ENCODE results near the gene CLIC3. TPM values are rescaled to one million over a fixed set of nuclear protein-coding genes. Genes with fewer than 3 reads are reported as not detected.

Gene CLIC3
- total RNA-seq, 1 donor from 2014 or later = 38.6 TPM

DNA sequence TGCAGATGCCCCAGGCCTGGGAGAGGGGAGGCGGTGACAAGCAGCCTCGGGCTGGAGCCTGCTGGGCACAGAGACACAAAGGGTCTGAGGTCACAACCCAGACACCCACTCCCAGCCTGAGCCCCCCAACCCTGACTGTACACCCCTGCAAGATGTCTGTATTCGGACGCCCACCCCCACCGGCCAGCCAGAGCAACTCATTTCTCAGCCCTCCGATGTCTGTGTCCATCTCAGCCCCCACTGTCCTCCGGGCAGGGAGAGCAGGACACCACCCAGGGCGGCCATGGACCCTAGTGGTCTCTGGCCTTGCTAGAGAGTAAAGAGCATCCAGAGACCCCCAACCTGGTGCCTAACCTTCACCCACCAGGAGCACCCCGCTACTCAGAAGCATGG, 40.4 kb downstream of the CLIC3 start:
- DNase-seq (ENCODE audit: extremely low spot score, unreplicated experiment) = no peak
- TF ChIP-seq, protein P1, sequence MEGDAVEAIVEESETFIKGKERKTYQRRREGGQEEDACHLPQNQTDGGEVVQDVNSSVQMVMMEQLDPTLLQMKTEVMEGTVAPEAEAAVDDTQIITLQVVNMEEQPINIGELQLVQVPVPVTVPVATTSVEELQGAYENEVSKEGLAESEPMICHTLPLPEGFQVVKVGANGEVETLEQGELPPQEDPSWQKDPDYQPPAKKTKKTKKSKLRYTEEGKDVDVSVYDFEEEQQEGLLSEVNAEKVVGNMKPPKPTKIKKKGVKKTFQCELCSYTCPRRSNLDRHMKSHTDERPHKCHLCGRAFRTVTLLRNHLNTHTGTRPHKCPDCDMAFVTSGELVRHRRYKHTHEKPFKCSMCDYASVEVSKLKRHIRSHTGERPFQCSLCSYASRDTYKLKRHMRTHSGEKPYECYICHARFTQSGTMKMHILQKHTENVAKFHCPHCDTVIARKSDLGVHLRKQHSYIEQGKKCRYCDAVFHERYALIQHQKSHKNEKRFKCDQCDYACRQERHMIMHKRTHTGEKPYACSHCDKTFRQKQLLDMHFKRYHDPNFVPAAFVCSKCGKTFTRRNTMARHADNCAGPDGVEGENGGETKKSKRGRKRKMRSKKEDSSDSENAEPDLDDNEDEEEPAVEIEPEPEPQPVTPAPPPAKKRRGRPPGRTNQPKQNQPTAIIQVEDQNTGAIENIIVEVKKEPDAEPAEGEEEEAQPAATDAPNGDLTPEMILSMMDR (conservative IDR thresholded peaks at IDR 0.05) = no peak
- no peaks in the 10 kb centered on the region for H3K36me3 Mint-ChIP-seq
- no peak overlapping the region for H3K27ac Mint-ChIP-seq
- H3K4me3 Mint-ChIP-seq = no peak overlapping the region
- H3K4me1 Mint-ChIP-seq (ENCODE audit: unreplicated experiment) = no peaks in the 10 kb centered on the region
- no peaks in the 10 kb centered on the region for H3K9me3 Mint-ChIP-seq
- H3K27me3 Mint-ChIP-seq = no peaks in the 10 kb centered on the region

DNA sequence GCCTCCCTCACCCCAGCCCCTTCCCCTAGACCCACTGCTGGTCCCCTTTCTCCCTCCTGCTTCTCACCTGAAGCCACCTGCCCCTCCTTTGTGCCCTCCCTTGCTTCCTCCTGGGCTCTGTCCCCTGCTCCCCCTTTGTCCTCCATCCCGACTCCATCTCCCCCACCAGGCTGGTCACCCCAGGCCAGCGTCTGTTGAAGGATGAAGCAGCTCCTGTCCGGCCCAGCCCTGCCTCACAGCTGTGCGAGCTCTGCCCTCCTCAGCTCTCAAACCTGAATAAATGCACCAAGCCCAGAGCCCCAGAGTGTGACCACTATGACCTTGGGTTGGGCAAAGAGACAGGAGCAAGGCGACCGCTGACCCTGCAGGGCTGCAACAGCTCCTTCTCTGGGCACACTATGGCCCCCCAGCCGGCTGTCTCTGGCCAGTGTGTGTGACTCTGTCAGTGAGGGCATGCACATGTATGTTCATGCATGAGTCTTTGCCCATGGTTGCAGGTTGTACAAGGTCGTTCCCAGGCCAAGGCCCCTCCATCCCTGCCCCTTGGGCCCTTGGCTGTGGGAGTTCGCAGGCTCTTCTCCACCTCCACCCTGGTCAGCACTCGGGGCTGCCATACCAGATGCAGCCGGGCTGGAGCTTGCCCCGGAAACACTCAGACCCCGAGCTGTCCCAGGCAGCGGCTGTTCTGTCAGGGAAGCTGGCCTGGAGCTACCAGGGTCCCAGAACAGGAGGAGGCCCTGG, 41.0 kb downstream of the CLIC3 start:
- H3K27ac Mint-ChIP-seq = no peak overlapping the region
- TF ChIP-seq, protein P1 (conservative IDR thresholded peaks at IDR 0.05) = no peak
- H3K9me3 Mint-ChIP-seq = no peaks in the 10 kb centered on the region
- no peaks in the 10 kb centered on the region for H3K4me1 Mint-ChIP-seq (ENCODE audit: unreplicated experiment)
- H3K36me3 Mint-ChIP-seq = no peaks in the 10 kb centered on the region
- no peak overlapping the region for H3K4me3 Mint-ChIP-seq
- H3K27me3 Mint-ChIP-seq = no peaks in the 10 kb centered on the region
- no peak for DNase-seq (ENCODE audit: extremely low spot score, unreplicated experiment)

DNA sequence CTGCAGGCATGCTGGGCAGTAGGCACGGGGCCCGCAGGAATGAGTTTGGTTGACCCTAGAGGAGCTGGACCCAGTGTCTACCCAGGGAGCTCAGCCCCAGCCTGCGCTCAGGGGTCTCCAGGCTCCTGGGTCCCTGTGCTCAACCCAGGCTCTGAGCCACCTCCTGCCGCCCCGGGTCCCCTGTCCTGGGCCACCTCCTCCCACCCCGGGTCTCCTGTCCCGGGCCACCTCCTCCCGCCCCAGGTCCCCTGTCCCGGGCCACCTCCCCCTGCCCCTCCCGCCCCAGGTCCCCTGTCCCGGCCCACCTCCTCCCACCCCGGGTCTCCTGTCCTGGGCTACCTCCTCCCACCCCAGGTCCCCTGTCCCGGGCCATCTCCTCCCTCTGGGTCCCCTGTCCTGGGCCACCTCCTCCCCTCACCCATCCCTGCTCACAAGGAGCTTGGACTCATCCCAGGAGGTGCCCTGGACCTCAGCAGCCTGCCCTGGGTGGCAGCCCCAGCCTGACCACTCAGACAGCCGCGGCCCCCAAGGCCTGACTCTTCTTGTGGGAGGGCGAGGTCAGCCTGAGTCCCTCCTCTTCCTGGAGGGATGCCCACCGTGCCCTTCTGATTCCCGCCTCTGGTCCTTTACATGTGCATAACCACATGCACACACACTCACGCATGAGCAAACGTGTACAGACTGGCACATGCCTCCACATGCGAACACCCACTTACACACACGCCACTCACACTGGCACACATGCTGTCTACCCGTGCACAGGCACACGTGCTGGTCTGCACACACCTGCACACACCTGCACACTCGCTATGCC, 41.9 kb downstream of the CLIC3 start:
- Mint-ChIP-seq H3K4me3 (no peak overlapping the region), H3K9me3 (no peaks in the 10 kb centered on the region), H3K27me3 (no peaks in the 10 kb centered on the region), H3K36me3 (no peaks in the 10 kb centered on the region), H3K4me1 (ENCODE audit: unreplicated experiment) (no peaks in the 10 kb centered on the region), H3K27ac (no peak overlapping the region)
- DNase-seq (ENCODE audit: extremely low spot score, unreplicated experiment) = no peak
- TF ChIP-seq, protein P1 (conservative IDR thresholded peaks at IDR 0.05) = no peak

DNA sequence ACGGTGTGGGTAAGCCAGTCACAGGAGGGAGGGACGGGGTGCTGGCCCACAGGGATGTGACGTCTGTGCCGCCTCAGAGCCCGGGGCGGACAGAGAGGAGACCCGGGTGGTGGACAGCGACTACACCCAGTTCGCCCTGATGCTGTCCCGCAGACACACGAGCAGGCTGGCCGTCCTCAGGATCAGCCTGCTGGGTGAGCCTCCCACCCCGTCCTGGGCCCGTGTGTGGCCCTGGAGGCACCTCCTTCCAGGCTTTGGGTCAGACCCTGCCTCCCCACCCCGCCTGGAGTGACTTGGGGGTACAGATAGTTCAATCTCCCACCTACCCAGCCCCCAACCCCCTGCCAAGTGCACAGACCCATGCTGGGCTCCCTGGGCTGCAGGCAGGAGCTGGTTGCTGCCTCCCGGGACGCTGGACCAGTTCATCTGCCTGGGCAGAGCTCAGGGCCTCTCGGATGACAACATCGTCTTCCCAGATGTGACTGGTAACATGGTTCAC, 42.5 kb downstream of the CLIC3 start:
- no peaks in the 10 kb centered on the region for H3K36me3 Mint-ChIP-seq
- H3K27ac Mint-ChIP-seq = no peak overlapping the region
- no peak overlapping the region for H3K4me3 Mint-ChIP-seq
- TF ChIP-seq, protein P1 (conservative IDR thresholded peaks at IDR 0.05) = no peak
- no peaks in the 10 kb centered on the region for H3K9me3 Mint-ChIP-seq
- H3K4me1 Mint-ChIP-seq (ENCODE audit: unreplicated experiment) = no peaks in the 10 kb centered on the region
- H3K27me3 Mint-ChIP-seq = no peaks in the 10 kb centered on the region
- DNase-seq (ENCODE audit: extremely low spot score, unreplicated experiment) = no peak

DNA sequence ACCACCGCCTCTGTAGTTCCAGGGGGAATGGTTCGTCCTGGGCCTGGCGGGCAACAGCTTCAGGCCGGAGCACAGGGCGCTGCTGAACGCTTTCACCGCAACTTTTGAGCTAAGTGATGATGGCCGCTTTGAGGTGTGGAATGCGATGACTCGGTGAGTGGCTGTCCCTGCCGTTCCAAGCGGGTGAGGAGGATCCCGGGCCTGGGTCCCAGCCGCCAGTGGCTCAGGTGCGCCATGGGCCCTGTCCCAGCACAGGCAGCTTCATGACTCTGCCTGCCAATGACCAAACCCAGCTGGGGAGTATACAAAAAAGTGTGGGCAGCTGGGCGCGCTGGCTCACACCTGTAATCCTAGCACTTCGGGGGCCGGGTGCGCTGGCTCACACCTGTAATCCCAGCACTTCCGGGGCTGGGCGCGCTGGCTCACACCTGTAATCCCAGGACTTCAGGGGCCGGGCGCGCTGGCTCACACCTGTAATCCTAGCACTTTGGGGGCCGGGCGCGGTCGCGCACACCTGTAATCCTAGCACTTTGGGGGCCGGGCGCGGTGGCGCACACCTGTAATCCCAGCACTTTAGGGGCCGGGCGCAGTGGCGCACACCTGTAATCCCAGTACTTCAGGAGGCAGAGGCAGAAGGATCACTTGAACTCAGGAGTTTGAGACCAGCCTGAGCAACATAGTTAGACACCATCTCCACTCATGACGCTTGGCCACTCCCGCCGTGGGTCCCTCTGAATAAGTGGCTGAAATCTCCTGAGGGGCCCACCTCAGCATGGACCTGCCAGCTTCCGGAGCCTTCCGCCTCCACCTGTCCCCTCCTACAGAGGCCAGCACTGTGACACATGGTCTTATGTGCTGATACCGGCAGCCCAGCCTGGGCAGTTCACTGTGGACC, 43.2 kb downstream of the CLIC3 start:
- no peaks in the 10 kb centered on the region for H3K4me1 Mint-ChIP-seq (ENCODE audit: unreplicated experiment)
- H3K27me3 Mint-ChIP-seq = no peaks in the 10 kb centered on the region
- H3K4me3 Mint-ChIP-seq = no peak overlapping the region
- TF ChIP-seq, protein P1 (conservative IDR thresholded peaks at IDR 0.05) = no peak
- no peaks in the 10 kb centered on the region for H3K9me3 Mint-ChIP-seq
- no peaks in the 10 kb centered on the region for H3K36me3 Mint-ChIP-seq
- no peak for DNase-seq (ENCODE audit: extremely low spot score, unreplicated experiment)
- H3K27ac Mint-ChIP-seq = no peak overlapping the region

Data from type B pancreatic cell (in vitro differentiated cells).